NCI-H82 (cell line): ENCODE measurements around the gene IGFL3.
"Not testable (repeated sequence)": the region's sequence is repeated elsewhere in the genome, so short reads cannot be mapped to it uniquely, and the experiment has no call there.

Source experiments
- DNase-seq: peaks from one replicate; lab custom pipeline; 2025; lab: John Stamatoyannopoulos, UW

The IGFL3 gene

DNA sequence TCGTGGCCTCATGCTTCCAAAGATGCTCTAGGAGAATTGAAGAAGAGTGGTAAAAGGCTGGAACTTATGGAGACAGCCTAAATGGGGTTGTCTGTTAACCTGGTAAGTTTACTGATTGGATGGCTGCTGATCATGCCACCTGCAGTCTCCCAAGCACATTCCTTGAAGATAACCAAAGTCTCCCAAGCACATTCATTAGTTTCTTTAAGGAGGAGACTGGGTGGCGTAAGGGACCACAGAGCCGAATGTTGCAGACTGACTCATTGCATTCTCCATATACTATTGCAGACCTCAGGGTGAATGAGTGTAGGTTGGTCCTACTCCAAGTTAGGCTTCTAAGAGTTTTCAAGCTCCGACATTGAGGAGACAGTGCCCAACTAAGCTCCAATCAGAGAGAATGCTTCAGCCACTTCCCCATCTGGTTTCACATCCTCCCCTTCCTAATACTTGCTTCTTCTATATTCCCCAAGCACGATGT, at the start of gene IGFL3:
TSS of gene IGFL3 (minus strand) at position 51 of the 478 bp plus-strand sequence. CDS start at position 12, 39 bp downstream.
- no peak for DNase-seq

DNA sequence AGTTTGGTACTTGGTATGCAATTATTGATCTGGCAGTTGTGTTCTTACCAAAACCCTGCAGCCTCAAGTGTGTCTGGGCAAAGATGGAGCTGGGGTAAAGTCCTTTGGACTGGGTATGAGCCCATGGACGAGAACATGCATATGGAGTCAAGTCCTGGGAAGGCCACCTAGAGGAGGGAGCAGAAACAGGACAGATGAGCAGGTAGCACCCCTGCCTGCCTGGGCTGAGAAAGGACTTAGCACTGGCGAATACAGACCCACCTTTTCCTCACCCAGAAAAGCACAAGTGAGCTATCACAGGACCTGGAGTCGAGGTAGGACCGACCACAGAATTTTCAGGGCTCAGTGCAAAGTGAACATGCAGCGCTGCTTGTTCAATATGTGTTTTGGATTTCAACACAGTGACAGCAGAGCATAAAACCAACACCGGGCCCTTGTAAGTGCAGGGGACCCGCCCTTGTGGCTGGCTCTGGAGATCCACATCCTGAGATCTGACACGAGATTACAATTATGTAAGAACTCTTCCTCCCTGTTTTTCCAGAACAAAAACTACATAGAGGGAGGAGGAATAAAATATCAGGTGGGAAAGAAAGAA, 49.5 kb upstream of the IGFL3 start:
- no peak for DNase-seq

DNA sequence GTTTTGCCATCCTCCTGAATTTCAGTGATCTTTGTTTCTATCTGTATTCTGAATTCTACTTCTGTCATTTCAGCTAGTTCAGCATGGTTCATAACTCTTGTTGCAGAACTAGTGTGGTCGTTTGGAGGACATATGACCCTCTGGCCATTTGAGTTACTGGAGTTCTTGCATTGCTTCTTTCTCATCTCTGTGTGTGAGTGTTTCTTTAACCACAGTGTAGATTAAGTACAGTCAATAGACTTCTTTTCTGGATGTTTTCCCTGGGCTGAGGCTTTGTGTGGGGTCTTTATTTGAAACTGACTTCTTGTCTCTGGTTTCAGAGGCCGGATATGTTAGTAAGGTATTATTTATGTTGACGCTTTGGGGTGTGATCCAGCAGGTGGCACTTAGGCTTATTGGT, 38.2 kb upstream of the IGFL3 start:
- DNase-seq, result no peak

DNA sequence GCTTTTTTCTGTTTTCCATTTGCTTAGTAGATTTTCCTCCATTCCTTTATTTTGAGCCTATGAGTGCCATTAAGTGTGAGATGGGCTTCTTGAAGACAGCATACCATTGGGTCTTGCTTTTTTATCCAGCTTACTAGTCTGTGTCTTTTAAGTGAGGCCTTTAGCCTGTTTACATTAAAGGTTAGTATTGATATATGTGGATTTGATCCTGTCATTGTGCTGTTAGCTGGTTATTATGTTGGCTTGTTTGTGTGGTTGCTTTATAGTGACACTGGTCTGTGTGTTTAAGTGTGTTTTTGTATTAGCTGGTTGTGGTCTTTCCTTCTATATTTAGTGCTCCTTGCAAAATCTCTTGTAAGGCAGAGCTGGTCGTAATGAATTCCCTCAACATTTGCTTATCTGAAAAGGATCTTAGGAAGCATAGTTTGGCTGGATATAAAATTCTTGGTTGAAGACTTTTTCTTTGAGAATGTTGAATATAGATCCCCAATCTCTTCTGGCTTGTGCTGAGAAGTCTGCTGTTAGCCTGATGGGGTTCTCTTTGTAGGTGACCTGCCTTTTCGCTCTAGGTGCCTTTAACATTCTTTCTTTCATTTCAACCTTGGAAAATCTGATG, 37.3 kb upstream of the IGFL3 start:
- DNase-seq, result not testable (repeated sequence)

DNA sequence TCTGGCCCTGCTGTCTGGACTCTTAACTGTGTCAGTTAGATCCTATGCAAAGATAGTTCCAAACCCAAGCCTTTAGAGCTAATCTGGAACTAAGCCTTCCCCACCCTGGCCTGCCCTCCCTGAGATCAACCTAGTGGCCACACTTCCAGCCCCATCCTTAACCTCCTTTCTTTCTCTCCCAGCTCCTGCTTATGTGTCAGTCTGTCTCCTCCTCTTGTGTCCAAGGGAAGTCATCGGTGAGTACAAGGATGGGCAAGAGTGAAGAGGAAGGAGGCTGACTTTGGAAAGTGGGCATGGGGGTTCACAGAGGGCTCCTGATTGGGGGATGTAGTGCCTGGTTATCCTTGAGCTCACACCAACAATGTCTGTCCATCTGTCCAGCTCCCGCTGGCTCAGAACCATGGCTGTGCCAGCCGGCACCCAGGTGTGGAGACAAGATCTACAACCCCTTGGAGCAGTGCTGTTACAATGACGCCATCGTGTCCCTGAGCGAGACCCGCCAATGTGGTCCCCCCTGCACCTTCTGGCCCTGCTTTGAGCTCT, 35.8 kb upstream of the IGFL3 start:
- no peak for DNase-seq

DNA sequence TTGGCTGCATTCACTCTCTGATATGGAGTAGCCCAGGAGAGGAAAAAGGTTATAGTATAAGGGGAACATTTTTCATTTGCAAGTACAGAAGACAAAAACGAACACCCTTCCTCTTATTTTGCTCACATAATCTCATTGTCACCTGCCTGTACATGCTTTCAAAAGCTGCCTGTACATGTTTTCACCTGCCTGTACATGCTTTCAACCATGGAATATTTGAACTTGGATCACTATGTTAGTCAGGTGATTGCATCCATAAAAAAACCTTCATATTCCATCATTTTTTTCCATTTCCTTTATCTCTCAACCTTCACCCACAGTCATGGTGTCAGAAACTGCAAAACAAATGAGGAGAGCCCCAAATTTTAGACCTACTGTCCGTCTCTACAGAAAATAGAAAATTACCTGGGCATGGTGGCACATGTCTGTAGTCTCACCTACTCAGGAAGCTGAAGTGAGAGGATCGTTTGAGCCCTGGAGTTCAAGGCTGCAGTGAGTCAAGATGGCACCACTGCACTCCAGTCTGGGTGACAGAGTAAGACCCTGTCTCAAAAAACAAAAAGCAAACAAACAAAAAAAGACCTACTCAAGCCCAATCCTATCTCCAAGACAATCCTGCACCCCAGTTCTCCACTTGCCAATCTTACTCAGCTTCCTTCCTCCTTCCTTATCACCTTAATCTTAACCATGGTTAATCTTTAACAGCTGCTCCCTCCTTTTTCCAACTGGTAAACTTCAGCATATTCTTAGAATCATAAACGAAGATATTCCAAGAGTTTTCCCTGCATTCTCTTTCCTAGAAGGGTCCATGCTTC, 35.1 kb upstream of the IGFL3 start:
- no peak for DNase-seq

DNA sequence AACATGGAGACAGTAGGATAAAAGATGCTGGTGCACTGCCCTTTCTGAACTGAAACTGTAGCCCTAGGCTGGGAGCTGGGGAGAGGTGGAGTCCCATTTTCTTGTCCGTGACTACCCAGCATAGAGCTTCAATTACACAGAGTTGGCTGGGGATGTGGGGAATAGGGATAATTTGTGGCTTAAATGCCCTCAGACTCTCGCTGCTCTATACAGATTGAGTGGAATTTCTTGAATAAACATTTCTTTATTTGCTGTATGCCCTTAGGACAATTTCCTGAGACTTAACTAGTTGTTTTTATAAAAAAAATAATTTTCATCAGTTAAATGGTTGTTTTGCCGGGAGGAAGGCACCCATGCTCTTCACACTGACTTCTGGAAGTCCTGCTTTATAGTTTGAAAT, 30.7 kb upstream of the IGFL3 start:
- no peak for DNase-seq

DNA sequence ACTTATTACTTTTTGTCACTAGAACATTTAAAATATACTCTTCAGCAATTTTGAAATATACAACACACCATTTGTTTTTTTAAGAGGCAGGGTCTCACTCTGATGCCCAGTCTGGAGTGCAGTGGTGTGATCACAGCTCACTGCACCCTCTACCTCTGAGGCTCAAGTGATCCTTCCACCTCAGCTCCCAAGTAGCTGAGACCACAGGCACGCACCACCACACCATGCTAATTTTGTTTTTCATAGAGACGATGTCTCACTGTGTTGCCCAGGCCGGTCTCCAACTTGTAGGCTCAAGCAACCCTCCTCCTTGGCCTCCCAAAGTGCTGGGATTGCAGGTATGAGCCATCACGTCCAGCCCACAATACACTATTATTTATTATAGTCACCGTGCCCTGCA, 26.1 kb upstream of the IGFL3 start:
- DNase-seq, result no peak

DNA sequence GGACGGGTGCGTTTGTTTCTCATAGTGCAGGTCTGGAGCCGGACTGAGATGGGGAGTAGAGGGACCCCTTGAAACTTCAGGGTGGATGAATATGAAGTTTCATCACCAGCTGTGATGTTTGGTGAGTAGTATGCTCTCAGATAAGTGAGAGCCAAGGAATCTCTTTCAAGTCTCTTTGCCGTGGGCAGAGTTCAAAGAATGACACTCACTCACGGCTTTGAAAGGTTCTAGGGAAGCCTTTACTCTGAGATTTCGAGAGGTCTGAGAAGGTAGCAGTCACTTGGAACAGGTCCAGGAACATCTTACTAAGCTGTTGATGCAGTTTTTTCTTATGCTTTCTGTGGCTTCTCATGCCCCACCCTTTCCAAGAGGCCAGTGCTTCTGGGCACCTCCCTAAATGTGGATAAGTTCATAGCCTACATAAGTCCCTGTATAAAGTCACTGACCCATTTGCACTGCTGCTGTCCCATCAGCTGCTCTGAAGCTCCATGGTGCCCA, 23.4 kb upstream of the IGFL3 start, which contains the start of gene IGFL2:
TSS of gene IGFL2 (plus strand) at position 448 of the 498 bp plus-strand sequence. CDS start at position 489, 41 bp downstream.
- no peak for DNase-seq

DNA sequence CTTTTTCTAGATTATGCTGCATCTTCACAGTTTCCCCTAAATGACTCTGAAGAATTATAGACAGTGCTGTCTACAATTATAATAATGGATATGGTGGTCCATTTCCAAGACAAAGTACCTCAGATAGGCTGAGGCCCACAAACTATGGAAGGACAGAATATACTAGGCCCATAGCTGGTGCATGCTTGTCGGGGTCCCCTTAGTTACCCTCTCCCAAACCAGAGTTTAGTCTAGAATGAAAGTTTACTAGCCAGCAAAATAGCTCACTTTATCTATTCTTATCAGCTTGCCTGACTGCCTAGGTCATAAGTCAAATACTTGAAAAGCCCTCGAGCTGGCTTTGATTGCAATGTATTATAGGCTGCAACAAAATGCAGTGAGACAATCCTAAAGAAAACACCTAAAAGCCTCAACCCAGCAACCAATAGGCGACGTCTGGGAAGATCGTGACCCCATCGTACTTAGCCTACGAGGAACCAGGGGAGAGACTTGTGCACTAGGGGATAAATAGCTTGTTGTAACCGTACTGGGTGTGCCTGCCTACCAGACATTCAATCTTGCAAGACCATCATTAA, 22.8 kb upstream of the IGFL3 start:
- no peak for DNase-seq

DNA sequence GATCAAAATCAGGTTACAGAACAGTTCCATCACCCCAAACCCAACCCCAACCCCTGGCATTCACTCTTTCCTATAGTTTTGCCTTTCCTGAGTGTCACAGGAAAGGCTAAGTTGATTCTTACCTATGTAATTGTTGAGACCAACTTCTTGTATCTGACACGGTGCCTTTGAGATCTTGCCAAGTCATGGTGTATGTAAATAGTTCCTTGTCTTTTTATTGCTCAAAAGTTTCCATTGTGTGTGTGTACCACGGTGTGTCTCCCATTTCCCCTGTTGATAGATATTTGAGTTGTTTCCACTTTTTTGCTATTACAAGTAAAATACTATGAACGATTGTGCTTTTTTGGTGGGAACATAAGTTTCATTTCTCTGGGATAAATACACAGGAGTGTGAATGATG, 20.3 kb upstream of the IGFL3 start:
- DNase-seq, result no peak

DNA sequence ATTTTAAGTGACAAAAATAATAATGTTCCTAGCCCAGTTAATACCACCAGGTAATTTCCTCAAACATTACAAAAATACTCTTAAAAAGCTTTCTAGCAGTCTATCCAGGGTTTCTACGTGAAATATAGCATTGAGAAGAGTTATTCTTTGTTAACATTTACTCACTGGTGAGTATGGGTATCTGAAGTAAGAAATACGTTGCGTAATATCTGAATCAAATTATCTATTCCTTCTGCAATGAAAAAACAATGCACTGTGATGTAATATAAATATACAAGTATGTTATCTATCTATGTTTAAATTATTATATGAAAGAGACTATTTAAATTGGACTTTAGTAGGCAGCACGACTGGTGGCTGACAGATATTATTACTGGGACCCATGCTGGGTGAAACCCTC, 17.8 kb upstream of the IGFL3 start:
- DNase-seq, result no peak

DNA sequence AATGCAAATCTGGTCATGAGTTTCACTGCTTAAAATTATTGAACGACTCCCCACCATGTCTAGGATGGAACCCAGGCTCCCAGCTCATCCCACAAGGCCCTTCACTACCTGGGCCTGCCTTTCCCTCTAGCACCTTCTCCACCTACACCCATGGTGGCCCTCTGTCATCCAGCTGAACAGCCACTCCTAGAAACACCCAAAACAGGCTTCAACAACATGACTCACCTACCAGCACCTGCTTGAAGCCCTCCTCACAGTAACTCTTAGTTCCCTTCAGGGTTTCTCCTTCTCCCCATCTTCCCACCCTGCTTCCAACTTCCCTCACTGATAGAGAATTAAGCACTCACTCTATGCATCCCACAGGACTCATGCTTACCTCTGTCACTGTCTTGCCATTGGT, 16.9 kb upstream of the IGFL3 start:
- no peak for DNase-seq

DNA sequence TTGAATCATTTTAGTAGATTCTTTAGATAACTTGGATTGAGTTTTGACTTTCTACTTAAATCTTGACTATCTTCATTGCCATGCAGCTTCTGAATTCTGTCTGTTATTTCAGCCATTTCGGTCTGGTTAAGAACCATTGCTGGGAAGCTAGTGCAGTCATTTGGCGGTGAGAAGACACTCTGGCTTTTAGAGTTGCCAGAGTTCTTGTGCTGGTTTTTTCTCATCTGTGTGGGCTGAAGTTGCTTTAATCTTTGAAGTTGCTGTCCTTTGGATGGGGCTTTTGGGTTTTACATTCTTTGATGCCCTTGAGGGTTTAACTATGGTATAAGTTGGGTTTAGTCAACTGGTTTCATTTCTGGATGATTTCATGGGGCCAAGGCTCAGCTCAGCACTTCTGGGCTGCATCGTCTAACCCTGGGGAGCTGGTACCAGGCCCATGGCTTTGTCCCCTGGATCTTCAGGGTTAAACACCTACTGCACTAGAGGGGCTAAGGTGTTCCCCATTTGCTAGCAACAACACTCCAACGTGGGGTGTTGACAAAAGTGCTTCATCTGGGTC, 13.5 kb upstream of the IGFL3 start:
- no peak for DNase-seq

DNA sequence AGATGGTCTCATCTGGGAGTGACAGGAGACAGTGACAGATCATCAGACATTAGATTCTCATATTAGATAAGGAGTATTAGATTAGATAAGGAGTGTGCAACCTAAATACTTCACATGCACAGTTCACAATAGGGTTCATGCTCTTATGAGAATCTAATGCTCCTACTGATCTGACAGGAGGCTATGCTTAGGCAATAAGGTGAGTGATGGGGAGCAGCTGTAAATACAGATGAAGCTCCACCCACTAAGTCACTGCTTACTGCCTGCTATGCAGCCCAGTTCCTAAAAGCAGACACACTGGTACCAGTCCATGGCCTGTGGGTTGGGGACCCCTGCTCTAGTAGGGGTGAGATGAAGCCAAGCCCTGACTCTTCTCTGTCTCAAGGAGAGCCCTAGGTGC, 10.0 kb upstream of the IGFL3 start:
- no peak for DNase-seq

DNA sequence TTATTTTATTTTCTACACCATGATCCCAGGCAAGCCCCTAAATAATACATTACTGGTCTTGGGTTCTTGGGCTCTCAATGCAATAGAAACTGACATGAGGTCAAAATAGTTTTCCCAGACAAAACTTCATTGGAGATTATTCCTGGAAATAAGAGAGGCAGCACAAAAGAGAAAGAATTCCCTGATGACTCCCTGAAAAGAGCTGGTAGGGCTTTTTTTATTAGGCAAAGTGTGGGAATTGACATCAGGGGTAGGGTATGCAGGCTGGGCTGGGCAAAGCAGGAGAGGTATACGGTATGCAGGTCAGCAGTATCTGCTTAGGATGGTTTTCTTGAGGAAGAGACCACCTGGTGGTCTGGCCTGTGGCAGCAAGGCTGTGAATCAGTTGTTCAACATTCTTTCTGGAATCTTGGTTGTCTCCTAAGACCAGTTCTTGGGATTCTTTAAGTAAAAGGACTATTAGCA, 9.3 kb upstream of the IGFL3 start:
- DNase-seq, result no peak

DNA sequence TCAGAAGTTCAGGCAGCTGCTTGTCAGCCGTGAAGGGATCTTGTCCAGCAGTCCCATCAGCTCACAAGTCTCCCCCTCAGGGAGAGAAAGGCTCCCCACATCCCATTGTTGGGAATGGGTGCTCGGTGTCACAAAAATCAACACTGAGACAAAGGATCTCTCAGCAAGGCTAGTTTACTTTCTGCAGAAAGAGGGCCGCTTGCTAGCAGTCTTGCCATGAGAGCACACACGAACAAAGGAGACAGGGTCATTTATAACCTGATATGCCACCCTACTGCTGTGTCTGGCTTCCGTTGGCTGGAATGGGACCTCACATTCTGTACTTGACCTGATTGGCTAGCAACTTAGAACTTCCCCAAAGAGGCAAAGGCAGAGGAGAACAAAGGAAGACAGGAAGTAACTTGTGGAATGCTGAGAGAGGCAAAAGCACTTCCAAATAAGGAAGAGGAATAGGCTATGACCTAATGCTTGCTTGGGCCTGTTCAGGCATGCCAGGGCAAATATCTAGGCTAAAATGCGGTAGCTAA, 8.7 kb upstream of the IGFL3 start:
- no peak for DNase-seq

DNA sequence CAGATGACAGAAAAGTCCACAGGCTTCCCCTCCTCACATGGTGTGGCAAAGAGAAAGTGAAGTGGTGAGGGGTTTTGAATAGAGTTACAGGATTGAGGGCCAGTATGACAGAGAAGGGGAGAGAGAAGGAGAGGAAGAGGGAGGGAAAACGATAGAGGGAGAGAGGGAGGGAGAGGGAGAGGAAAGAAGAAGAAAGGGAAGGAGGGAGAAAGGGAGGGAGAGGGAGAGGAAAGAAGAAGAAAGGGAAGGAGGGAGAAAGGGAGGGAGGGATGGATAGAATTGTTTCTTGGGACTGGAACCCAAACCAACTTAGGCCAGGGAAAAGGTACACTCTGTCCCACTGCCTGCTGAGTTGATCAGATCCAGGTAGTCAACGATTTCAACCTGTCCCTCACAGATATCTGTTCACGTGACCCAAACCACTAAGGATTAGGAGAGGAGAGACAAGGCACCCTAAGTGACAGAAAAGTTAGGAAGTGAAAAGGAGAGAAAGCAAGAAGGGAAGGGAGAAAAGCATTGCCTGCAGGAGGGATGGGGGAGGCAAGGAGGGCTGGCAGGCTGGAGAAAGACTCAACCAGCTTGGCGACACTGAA, 8.1 kb upstream of the IGFL3 start:
- no peak for DNase-seq

DNA sequence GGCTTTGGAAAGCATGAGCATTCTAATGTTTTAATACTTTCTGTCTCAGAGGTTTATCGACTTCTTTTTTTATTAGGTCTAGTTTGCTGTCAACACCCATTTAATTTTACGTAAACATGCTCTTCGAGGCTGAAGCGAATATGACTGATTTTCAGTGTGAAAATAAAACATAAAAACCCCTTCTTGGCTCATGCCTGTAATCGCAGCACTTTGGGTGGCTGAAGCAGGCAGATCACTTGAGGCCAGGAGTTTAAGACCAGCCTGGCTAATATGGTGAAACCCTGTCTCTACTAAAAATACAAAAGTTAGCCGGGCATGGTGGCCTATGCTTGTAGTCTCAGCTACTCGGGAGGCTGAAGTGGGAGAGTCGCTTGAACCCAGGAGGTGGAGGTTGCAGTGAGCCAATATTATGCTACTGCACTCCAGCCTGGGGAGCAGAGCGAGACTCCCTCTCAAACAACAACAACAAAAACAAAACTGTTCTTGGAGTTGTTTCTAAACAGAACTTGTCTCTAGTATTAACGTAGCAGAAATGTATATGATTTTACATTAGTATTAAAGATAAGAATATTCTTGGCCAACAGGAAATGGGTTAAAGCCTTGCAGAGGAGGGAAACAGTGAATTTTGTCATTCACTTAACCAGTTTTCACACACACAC, 7.1 kb upstream of the IGFL3 start:
- no peak for DNase-seq

DNA sequence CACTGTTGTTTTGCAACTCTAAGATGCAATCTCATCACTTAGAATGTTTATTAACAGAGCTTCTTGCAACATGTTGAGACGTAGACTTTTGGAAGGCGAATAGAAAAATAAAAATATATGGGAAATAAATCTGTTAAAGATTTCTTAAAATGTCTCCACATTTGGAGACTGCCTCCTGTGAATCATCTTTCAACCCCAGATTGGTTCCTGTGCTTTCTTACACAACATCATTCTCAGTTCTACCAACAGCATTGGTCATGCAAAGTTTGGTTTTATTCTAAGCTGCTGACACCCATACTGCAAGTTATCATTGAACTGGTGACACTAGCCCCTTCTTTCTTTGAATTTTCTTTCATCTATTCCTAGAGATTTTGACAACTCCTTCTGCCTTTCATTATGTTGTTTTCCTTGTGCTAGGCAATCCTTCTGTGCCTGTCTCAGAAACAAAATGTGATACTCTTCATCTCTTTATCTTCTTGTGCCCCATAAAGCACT, 1.6 kb upstream of the IGFL3 start:
- no peak for DNase-seq
